ENCODE data around the gene BCL11A.

BCL11A gene

DNA sequence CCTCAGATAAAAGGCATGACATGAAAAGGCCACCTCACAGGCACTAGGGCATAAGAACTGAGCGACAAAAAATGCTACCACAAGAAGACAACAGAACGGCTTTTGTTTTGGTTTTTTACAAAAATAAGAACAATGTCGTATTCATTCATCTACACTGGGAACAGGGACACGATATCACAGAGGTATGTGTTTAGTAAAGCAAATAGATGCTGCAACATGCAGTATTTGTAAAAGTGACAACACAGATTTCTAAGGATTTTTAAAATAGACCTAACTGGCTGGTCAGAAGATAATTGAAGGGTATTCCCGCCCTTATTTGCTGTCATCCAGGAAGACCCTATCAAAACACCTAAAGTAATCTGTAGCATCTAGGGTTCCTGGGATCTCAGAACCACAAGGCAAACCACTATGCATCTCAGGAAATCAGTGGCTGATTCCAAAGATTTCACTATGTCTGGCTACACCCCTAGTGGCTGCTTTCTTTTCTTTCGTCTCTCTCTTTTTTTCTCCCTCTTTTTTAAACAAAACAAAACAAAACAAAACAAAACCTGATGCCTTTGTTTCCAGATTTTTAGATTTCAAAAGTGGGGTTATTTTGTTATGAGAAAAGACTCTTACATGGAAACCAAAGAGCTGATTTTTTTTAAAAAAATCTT, 97.2 kb downstream of the BCL11A start:
- DNase-seq = no peak

DNA sequence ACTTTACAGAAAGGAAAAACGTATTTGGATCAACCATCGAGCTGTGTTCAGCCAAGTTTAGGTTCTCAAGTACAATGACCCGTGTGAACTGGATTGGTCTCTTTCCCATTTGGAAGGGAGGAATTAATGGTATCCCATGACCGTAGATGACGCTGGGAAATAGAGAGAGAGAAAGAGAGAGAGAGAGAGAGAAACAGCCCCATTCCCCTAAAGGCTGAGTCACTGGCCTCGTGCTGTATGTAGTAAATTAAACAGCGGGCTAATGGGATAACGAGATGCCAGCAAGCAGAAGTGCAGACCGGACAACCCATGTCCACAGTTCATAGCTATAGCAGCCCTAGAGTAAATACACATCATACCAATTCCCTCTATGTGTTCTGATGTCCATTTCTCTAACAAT, 99.6 kb downstream of the BCL11A start:
- no peak for DNase-seq

- no peak for DNase-seq
These were observed 100.2 kb downstream of the BCL11A start for GRCh38 chr2:60453301-60453700.

DNA sequence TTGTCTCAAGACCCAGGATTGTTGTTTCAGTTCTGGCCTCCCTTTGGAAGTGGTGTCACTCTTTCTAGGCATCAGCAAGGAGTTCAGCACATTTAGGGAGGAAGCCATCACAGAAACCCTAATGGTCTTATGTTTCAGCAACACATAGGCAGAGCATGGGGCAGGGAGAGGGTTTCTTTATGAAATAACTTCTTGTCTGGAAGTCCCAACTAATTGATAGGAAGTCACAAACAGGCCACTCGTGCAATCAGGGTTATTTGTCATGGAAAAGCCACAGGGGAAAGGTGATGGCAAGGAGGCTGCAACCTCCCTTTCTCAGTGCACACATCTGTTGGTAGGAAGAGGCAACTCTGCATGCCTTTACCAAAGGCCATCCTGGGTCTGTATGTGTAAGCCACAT, 103.0 kb downstream of the BCL11A start:
- DNase-seq = no peak

DNA sequence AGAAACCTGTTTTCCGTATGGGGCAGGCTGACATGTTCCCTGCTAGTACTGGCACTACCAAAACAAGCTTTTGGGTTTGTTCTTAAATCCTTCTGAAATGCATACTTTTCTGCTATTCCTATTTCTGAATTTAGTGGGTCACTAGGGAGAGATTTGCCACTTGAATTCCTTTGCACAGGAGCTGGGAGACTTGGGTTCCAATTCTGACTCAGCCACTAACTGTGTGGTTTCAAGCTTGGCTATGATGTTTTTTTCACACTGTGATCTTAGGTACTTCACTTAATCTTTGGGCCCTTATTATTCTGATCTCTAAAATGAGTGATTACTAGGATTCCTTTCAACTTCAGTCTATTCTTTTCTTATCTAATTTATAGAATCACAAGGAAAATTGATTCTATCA, 105.5 kb downstream of the BCL11A start:
- DNase-seq = no peak

DNA sequence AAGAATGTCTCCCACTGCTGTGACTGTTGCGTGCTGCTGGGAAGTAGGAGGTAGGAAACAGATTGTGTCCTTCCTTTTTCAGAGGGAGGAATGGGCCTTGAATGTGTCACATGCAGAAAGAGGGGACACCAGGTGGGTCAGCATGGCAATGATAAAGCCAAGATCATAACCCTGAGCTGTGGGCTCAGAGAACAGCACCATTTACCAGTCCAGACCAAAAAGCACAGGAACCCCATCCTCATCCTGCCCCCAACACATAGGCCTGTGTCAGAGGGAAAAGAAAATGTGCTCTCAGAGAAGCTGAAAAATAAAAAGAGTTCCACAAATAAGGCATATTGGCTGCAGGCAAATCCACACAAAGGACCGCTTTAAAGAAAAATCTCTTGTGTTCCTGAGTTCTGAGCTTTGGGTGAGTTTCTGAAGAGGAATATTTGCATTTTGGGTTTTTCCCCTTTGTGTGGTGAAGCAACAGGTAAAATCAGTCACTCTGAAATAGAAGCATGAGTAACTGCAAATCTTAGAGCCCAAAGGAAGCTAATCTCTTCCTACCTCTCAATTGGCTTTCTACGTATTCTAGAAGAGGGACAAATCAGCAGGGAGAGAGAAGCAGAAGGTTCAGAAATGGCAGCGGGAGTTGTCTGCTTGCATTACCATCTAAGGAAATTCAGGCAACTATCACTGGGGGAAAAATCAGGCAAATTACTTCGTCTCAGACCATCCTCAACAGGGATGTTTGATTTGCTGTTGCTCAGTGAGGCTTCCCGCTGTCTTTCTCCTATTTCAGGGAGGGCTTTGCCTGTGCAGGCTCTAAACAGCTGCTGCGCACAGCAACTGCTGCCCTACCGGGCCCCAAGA, 106.8 kb downstream of the BCL11A start:
- no peak for DNase-seq

- no peak for DNase-seq
These were observed 107.7 kb downstream of the BCL11A start for GRCh38 chr2:60445684-60446179.

- no peak for DNase-seq
These were observed 110.8 kb downstream of the BCL11A start for GRCh38 chr2:60442608-60443007.

DNA sequence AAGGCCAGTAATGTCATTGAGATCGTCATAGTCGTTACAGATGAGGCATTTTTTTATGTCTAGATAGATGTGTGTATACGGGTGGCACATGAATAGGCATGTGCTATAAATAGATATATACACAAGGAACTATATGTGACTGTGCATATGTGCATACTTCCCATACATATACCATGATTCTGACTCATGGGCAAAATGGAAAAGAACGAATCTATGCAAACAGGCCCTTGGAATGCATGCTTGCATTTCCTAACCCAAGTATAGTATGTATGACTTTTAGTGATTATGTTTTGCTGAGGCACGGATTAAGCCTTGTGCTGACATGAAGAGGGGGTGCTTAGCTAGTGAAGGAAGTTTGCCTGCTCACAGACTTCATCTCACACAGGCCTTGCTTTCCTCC, 111.7 kb downstream of the BCL11A start:
- no peak for DNase-seq

GRCh38 chr2:60440767-60441163, 112.7 kb downstream of the BCL11A start:
- DNase-seq = no peak

- no peak for DNase-seq
These were observed 113.2 kb downstream of the BCL11A start for GRCh38 chr2:60440079-60440766.

DNA sequence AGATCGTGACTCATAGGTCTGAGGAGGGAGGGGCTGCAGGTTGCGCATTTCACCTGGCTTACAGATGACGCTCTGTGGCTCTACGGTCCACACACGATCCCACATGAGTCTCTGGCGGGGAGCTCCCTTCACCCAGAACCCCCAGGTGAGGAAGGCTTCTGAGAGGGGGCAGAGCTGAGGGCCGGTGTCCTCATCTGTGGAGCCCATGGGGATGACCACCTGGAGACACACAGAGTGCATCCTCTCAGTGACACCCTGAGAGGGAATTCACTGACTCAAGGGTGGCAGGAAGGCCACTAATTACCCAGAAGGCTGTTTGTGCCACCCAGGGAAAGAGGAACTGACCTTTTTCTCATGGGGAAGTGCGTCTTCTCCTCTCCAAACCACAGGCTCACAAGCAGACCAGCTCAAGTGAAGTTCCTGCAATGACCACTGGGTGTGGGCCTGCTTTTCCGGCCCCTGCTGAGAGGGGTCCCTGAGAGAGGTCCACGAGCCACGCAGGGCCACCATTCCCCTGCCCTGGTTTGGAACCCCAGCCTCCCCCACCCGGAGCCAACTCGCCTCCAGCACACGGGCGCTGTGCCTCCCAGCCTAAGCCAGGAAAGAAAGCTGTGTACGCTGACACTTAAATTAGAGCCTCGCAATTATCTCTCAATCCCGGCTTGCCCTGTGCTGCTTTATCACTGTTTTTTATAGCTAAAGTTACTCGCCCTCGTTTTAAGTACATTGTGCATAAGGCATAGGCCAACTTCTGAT, 114.1 kb downstream of the BCL11A start:
- DNase-seq = peak; percentile 65

DNA sequence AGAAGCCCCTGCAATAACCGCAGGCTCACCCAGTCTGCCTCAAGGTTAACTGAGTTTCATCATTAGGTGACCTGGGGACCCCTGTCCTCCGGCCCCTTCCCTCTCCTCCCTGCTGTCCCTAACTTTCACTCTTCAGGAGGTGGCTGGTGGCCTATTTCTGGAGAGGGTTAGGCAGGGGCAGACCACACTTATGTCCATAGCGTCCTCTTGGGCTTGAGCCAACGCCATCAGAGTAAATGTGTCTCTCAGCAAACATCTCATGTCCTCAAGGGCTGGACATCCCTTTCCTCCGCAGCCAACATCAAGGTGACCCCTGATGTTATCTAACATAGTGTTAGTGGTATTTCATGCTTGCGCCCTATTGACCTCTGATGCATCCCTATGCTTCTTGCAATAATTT, 114.8 kb downstream of the BCL11A start:
- no peak for DNase-seq

DNA sequence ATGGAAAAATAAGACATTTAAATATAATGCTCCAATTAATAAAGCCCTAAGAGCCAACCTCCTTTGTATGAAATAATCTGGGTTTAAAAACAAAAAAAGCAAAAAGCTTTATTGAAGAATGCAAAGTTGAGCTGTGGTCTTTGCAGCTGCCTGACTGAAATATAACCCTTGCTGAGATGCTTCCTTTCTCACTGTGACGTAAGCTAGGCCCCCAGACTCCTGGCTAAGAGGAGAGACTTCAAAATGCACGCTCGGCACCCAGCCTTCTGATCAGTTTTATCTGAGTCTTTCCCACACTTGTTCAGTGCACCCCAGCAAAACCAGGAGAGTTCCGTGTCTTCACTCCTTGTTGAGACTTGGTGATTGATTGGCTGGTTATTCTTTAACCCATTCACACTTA, 115.3 kb downstream of the BCL11A start:
- DNase-seq = no peak

DNA sequence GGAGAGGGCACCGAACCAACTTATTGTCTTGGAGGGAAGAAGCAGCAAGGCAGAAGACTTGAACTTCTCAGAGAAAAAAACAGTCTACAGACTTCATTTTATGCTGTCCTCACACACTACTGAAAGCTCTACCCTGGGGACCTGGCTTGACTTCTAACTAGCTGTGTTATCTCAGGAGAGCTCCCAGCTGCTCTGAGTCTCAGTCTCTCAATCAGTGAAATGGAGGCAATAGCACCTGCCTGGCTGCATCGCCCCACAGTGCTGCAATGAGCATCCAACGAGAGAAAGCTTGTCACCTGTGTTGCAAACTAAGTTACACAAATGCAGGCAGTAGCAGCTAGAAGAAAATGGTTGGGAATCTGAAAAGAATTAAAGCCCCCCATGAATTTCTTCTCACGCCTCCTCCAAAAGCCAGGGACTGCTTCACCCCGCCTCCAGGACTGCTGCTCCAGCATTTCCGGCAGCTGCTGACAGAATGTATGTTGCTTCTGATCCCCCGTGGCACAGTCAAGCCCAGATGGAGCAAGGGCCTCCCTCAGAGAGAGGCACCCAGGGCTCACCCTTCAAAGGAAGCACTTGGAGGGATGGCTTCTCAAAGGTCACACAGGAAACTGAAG, 116.3 kb downstream of the BCL11A start:
- DNase-seq = no peak

- DNase-seq = no peak
These were observed 120.3 kb downstream of the BCL11A start for GRCh38 chr2:60433018-60433596.

- no peak for DNase-seq
These were observed 121.3 kb downstream of the BCL11A start for GRCh38 chr2:60432035-60432601.

GRCh38 chr2:60429681-60430080, 123.8 kb downstream of the BCL11A start:
- no peak for DNase-seq

- DNase-seq = no peak
These were observed 126.6 kb downstream of the BCL11A start for GRCh38 chr2:60426880-60427279.

DNA sequence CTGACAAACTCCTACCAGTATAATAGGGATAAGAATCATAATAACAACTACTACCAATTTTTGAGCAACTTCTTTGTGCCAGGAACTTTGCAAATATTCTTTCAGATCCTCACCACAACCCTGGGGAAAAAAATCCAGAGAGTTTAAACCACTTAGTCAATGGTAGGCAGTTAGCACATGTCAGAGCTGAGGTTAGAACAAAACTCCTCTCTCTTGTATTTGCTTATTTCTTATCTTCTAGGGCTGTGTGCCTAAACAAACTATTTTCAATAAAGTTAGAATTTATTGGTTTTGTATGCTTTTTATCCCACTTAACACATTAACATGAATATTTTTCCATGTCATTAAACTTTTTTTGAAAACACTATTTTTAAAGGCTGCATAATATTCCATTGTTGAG, 127.1 kb downstream of the BCL11A start:
- no peak for DNase-seq

GRCh38 chr2:60424233-60424632, 129.2 kb downstream of the BCL11A start:
- DNase-seq = no peak

DNA sequence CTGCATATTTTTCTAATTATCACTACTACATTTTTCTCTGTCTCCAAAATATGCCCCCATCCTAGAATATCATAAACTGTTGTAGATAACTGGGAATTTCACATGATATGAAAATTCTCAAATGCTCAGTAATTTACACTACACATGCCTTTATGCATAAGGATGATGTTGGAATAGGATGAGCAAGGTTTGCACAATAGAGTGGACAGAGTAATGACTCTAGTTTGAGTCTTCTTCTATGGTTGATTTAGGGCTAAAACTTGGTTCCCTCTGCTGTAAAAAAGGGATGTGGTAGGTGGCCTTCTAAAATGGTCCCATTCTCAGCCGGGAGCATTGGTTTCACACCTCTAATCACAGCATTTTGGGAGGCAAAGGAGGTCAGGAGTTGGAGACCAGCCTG, 129.9 kb downstream of the BCL11A start:
- DNase-seq = no peak

Measured in KG1 (cell line).